NCI-H526 (cell line): Measurements from ENCODE around the gene TTC9C.
"Not testable (repeated sequence)": the region's sequence is repeated elsewhere in the genome, so short reads cannot be mapped to it uniquely, and the experiment has no call there.

ENCODE experiments used
- DNase-seq, 2 experiments: peaks; one replicate each; lab custom pipeline; 2025; lab: John Stamatoyannopoulos, UW

Gene TTC9C

DNA sequence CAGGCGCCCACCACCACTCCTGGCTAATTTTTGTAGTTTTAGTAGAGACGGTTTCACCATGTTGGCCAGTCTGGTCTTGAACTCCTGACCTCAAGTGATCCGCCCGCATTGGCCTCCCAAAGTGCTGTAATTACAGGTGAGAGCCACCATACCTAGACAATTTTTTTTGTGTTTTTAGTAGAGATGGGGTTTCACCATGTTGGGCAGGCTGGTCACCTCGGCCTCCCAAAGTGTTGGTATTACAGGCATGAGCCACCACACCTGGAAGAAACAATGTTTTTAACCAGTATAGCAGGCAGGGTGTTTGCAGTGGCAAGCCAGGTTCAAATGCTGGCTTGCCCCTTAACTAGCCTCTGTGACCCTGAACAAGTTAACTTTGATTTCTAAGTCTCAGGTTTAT is 21.6 kb downstream of the TTC9C start:
- not testable (repeated sequence) for DNase-seq

DNA sequence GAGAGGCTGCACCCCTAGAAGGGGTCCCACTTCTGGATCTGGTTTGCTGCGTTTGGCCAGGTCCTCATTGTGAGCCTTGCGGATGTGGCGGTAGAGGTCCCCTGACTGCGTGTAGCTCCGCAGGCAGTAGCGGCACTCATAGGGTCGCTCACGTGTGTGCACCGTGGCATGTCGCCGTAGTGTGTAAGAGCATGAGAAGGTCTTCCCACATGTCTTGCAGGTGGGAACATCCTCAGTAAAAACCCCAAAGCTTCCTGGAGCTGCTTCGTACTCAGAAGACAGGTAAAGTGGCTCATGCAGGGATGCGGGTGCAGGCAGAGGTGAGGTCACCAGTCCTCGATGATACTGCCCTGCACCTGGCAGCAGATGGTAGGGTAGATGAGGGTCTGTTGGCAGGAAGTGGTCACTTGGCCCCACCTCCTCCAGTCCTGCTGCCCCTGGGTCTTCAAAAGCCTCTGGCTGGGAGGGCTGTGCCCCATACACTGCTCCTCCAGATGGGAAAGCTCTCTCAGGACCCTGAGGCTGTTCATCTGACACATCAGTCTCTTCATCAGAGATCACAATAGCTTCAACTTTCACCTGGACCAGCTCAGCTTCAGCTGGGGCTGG is 24.0 kb downstream of the TTC9C start:
- DNase-seq: no peak

DNA sequence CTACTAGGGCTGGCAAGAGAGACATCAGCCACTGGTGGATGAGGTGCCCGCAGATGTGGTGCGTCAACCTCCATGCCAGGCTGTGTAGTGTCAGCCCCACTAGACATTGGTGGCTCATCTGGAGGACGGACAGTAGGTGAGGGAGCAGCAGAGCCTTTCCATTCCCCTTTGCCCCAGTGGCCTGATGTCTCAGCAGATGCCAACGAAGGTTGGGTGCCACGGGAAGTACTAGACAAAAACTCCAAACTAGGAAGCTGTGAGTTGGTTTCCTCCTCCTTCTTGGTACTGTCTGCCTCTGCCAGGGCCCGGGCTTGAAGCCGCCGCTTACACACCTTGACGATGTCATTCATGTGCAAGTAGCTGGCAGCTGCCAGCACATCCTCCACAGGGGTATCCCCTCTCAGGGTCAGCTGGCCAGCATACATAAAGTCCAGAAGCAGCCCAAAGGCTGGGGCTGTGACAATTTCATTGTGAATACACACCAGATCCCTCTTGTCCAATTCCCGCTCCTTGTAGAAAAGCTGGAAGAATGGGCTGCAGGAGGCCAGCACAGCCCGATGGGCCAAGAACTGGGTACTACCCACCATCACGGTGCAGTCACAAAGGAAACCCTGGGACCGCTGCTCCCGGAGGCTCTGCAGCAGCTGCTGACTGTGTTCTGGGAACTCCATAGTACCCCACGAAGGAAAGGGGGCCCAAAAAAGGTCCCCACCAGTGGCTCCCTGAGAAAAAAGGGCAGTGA is 24.9 kb downstream of the TTC9C start:
- no peak for DNase-seq

DNA sequence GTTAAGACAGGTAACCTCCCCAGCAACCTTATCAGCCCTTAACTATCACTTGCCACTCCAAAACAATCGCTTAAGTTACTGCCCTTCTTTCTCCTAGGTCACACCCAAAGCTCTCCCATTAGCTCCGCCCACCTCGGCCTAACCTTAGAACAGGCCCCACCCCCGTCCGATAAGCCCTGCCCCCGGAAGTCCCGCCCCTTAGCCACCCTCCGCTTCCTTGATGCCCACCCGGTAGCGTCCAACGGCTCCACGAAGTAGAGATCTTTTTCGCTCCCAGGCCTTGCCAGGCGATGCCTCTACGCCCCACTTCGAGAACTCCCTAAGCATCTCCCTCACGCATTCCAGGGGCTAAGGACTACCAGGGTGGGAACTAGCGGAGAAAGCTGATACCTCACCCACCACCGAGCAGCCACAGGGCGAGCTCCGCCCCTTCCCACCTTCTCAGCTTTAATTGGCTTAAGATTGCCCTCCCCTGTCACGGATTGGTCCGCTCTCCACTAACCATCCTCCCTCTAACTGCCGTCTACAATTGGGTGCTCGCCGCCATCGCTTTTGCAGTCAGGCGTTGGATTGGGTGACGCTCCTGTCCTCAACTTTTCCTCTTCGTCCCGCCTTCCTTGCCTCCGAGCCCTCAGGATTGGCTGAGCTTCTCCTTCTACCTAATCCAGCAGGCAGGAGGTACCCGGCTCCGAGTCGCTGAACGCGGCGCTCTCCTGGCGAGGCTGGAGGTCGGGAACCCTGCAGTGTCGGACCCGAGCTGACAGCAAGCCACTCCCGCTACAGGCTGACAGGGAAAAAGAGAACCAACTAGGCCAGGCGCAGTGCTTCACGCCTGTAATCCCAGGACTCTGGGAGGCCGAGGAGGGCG is 25.7 kb downstream of the TTC9C start, which contains the start of gene ZBTB3:
Gene ZBTB3 (minus strand): TSS at position 425 of the 868 bp plus-strand sequence. CDS start 496 bp downstream, outside the sequence.
- DNase-seq: peak; percentile 100

DNA sequence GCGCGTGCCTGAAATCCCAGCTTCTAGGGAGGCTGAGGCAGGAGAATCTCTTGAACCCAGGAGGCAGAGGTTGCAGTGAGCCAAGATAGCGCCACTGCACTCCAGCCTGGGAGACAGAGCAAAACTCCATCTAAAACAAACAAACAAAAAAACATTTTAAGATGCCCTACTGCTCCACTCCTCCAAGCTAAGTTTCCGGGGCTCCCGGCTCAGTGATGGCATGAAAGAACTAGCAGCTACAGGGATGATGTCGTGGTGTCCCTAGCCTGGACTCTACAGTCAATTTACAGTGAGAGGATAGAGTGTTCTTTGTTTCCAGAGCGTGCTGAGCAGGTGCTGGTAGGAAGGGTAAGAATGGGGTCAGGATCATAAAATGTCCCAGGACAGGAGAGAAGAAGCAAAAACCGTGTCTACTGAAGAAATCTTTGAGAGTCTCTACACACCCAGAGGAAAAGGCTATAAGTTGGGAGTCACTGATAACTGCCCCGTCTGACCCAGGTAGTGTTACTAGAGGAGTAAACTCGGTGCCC is 26.9 kb downstream of the TTC9C start:
- DNase-seq: no peak

DNA sequence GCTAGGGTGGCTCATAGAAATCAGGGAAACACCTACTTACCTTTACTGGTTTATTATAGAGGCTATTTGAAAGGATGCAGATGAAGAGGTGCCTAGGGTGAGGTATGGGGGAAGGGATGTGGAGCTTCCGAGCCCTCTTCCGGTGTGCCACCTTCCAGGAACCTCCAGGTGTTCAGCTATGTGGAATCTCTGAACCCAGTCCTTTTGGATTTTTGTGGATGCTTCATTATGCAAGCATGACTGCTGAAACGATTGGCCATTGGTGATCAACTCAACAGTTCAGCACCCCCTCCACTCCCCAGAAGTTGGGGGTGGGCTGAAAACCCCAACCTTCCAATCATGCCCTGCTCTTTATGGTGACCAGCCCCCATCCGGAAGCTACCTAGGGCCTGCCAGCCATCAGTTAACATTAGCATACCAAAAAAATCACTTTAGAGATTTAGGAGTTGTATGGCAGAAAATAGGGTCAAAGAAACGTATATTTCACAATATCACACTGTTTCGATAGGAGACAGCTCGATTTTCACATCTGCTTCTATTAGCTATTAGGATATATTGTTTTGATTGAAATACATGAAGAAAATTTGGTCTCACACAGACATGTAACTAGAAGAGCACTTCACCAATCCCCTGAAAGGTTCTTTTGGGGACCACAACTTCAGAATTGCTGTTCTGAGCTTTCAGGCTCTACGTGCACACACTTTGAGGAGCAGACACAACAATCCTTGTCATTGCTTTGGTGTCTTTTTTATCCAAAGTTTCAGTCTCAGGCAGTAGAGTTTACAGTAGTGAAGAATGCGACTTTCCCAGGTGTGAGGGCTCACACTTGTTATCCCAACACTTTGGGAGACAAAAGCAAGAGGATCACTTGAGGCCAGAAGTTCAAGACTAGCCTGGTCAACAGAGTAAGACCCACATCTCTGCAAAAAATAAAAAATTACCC is 29.8 kb downstream of the TTC9C start:
- DNase-seq: no peak

DNA sequence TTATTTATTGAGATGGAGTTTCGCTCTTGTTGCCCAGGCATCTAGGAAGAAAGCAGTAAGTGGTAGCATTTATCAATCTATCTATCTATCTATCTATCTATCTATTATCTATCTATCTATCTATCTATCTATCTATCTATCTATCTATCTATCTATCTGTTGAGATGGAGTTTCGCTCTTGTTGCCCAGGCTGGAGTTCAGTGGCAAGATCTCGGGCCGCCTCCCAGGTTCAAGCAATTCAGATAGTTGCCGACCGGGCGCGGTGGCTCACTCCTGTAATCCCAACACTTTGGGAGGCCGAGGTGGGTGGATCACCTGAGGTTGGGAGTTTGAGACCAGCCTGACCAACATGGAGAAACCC is 32.6 kb downstream of the TTC9C start:
- DNase-seq: peak in 1 of 2 experiments; percentile 22

DNA sequence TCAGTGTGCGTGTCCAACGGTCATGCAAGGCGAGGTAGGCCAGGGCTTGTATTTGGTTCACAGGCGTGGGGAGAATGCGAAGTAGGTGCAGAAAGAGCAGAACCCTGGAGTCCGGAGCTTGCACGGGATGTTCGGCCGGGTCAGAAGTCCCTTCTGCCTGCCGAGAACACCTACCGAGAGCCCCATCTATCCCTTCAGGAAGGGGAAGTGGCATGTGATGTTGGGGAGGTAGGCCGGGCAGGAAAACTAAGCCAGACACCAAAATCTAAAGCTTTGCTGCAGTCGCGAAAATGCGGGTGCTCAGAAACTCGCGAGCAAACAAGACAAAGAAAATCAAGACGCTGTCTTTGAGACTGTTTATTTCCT is 42.5 kb downstream of the TTC9C start:
- DNase-seq: peak in 1 of 2 experiments; percentile 76

DNA sequence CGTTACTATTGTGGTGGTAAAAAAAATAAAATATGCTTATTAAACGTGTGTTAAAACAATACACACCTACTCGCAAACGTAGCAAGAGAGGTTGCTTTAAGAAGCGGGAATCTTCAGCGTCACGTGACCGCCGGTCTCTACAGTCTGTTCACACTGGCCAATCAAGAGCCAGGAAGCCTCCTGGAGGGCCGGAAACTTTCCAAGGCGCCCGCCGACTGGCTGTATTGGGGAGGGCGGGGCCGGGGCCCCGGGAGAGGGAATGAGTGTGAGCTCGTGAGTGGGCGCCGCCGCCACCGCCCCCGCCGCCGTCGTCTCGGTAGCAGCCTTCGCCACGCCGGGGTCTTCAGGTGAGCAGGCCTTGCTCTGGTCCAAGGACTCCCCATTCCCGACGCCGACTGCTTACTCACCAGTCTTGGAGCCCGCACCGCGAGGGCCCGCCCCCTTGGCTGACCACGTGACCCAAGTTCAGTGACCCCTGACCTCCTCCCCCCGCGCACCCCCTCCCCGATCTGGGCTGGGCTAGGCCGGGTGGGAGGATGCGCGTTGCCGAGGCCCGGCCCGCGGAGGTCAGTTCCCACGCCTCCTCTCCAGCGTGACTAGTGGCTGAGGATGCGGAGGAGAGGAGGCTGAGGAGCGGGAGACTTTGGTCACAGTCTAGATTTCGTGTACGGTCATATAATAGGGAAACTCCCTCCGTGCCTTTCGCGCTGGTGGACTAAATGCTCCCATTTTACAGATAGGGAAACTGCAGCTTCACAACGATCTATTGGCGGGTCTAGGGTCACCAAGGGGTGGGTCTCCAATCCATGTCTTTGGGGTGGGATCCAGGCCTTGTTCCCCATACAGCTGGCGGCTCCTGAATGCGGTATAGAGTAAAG is 43.1 kb downstream of the TTC9C start, which contains the start of gene TAF6L:
Gene TAF6L (plus strand): TSS at position 253 of the 878 bp plus-strand sequence. CDS start 4,388 bp downstream, outside the sequence.
- peak; percentile 98 to 99 for DNase-seq

DNA sequence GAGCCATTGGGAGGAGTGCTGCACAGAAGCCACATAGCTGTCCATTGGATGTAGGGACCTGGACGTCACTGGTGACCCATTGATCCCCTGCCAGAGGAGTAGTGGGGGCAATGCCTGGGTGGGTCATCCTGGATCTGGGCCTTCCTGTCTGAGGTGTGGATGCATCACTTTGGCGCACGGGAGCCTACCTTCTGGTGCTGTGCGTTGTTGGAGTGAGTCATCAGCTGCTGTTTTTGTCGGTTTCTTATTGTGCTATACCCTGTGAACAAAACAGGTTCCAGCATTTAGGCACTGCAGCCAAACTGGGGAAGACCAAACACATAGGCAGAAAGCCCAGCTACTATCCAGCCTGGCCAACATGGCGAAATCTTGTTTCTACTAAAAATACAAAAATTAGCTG is 46.1 kb downstream of the TTC9C start:
- DNase-seq: no peak

DNA sequence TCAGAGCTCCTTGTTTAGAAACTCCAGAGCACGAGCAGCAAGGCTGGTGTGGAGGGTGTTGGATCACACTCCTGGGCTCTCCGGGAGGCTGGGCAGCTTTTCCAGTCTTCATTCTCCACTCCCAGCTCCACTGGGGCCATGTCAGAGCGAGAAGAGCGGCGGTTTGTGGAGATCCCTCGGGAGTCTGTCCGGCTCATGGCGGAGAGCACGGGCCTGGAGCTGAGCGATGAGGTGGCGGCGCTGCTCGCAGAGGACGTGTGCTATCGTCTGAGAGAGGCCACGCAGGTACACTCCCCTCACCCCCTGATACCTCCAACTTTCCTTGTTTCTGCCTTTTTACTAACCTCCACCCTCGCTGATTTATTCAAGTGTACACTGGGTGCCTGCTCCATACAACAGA is 47.4 kb downstream of the TTC9C start:
- DNase-seq: no peak

DNA sequence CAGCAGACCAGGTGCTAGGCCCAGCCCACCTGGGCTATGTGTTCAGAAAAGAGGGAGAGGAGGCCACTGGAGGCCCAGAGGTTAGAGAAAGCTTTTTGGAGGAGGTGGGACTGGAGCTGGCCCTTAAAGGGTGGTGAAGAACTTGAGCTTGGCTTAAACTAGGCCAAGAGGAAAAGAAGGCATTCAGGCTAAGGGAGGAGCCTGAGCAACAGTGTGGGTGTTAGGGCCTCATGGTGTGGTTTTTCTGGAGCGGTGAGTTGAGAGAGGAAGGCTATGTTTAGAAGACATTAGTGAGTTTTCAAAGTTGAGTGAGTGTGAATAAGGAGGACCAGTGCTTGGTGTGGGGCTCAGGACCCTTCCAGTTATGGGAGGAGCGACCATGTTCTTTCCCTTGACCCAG is 49.1 kb downstream of the TTC9C start:
- no peak for DNase-seq

DNA sequence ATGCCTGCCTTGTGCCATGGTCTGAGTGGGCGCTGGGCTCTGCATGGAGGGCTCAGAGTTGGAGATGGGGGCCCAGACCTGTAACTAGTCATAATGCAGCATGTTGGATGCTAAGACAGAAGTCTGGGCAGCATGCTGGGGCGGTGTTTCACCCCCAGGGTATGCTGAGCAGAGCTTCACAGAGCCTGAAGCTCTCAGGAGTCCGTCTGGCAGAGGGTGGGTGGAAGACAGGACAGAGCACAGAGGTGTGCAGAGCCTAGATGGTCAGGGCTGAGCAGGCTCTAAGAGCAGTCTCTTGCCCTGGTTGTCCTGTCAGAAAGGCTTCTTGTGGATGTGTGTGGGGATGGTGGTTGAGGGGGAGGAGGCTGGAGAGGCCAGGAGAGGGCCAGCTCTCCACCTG is 50.2 kb downstream of the TTC9C start:
- no peak for DNase-seq

DNA sequence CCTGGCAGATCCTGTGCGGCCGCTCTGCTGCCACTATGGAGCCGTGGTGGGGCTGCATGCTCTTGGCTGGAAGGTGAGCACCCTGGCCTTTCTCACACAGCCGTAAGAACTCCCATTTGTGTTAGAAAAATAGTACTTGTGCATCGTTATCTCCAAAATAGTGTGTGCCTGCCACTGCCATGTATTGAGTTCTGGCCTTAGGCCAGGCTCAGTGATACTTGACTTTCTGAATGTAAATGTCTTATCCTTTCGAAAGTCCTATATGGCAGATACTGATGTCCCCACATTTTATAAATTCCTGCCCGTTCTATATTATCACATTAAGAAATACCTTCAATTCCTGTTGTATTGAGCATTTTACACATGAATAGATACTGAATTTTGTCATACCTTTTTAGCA is 54.5 kb downstream of the TTC9C start:
- DNase-seq: no peak

DNA sequence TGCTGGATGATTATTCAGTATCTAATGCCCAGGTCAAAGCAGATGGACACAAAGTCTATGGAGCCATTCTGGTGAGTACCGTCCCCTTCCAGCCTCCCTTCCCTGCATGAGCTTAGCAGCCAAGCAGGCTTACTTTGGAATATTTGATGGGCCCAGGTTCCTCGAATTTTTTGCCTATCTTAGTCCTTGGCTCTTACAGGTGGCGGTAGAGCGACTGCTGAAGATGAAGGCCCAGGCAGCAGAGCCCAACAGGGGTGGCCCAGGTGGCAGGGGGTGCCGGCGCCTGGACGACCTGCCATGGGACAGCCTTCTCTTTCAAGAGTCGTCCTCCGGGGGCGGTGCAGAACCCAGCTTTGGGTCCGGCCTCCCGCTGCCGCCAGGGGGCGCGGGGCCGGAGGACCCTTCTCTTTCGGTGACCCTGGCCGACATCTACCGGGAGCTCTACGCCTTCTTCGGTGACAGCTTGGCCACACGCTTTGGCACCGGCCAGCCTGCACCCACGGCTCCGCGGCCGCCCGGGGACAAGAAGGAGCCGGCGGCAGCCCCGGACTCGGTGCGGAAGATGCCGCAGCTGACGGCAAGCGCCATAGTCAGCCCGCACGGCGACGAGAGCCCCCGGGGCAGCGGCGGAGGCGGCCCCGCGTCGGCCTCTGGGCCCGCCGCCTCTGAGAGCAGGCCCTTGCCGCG is 58.2 kb downstream of the TTC9C start:
- peak; percentile 80 to 93 for DNase-seq

DNA sequence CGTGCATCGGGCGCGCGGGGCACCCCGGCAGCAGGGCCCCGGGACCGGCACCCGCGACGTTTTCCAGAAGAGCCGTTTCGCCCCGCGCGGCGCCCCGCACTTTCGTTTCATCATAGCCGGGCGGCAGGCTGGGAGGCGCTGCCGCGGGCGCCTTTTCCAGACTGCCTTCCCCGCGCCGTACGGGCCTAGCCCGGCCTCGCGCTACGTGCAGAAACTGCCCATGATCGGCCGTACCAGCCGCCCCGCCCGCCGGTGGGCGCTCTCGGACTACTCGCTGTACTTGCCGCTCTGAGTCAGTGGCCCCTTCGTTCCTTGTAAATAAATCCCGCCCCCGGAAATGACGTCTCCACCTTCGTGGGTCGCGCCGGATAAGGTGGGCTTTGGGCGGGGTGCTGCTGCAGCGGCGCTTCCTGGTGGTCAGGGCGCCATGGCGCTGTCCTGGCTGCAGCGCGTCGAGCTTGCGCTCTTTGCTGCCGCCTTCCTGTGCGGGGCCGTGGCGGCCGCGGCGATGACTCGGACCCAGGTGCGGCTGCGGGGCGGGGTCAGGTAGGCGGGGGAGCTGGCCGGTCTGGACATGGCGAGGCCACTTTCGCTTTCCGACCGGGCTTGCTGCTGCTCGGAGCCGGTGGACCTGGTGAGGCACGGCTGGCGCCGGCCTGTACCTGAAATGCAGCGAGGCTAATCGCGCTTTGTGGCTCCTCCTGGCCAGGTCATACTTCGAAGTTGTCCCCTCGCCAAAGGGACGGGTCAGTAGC is 58.9 kb downstream of the TTC9C start, which contains the start of gene TMEM179B:
Gene TMEM179B (plus strand): TSS at position 398 of the 755 bp plus-strand sequence. CDS start 30 bp downstream, at position 428.
- peak; percentile 97 to 99 for DNase-seq
